Choroid plexus epithelial cell (primary cell): Measurements from ENCODE around the gene CDHR2.

Experiments
- DNase-seq: peaks from one replicate; pipeline ENCODE4 v3.0.0-alpha.2; 2010; ENCODE audit warnings: low read depth
- H3K4me3 ChIP-seq: 2 replicates; pipeline ENCODE4 v1.5.1; 2011; ENCODE audit warnings: low read depth, mild to moderate bottlenecking, control low read depth, low read length, moderate library complexity
- CTCF ChIP-seq: conservative IDR thresholded peaks from 2 replicates; pipeline ENCODE4 v1.5.1; 2011; ENCODE audit warnings: low read depth, mild to moderate bottlenecking, control low read depth, inconsistent platforms, low read length, moderate library complexity

Gene CDHR2

GRCh38 chr5:176514244-176514950 lies 34.7 kb upstream of the CDHR2 start:
- no peak overlapping the region for H3K4me3 ChIP-seq
- DNase-seq = no peak
- no peak for TF ChIP-seq CTCF

GRCh38 chr5:176515396-176515795 lies 33.7 kb upstream of the CDHR2 start:
- TF ChIP-seq CTCF = no peak
- no peak for DNase-seq
- no peak overlapping the region for H3K4me3 ChIP-seq

GRCh38 chr5:176517053-176517661 lies 32.0 kb upstream of the CDHR2 start:
- no peak for DNase-seq
- H3K4me3 ChIP-seq = no peak overlapping the region
- TF ChIP-seq CTCF = no peak

- DNase-seq = no peak
- TF ChIP-seq CTCF = no peak
Measured at GRCh38 chr5:176519810-176520720, 29.1 kb upstream of the CDHR2 start.

GRCh38 chr5:176521286-176521685 lies 27.9 kb upstream of the CDHR2 start:
- no peak for TF ChIP-seq CTCF

More at GRCh38 chr5:176519810-176520720, 29.1 kb upstream of the CDHR2 start:
- H3K4me3 ChIP-seq = no peak overlapping the region

GRCh38 chr5:176521699-176522263 lies 27.4 kb upstream of the CDHR2 start:
- DNase-seq = no peak
- H3K4me3 ChIP-seq = no peak overlapping the region
- TF ChIP-seq CTCF = no peak

More at GRCh38 chr5:176521286-176521685, 27.9 kb upstream of the CDHR2 start:
- H3K4me3 ChIP-seq = no peak overlapping the region
- no peak for DNase-seq
